Endothelial cell of umbilical vein (primary cell): ENCODE measurements around the gene TNN.

Experiments
- EZH2 ChIP-seq: IDR thresholded peaks from 2 replicates; pipeline ENCODE4 v1.6.1; 2012; ENCODE audit warnings: borderline replicate concordance, low read depth, mild to moderate bottlenecking, moderate library complexity, low read length, inconsistent platforms; ENCODE audit not compliant: severe bottlenecking
- FOS ChIP-seq: IDR thresholded peaks from 2 replicates; pipeline ENCODE4 v1.6.1; 2011; ENCODE audit warnings: mild to moderate bottlenecking, low read length, moderate library complexity, borderline replicate concordance; ENCODE audit not compliant: insufficient read depth
- POLR2AphosphoS5 ChIP-seq: IDR thresholded peaks from 2 replicates; pipeline ENCODE4 v1.6.1; 2012; ENCODE audit warnings: low read depth, mild to moderate bottlenecking, control low read depth, low read length, moderate library complexity; ENCODE audit not compliant: insufficient read depth
- TF ChIP-seq, protein P1 (sequence below), 2 donors: IDR thresholded peaks; 1 replicate in 1 of 2; 2 replicates in 1 of 2; pipeline ENCODE4 v1.5.1; 2011; ENCODE audit warnings: low read length in 2 of 2, mild to moderate bottlenecking in 2 of 2, moderate library complexity in 2 of 2, control low read depth in 1 of 2, inconsistent platforms in 1 of 2, low read depth in 1 of 2; ENCODE audit not compliant: insufficient read depth in 1 of 2; ENCODE audit errors: extremely low read depth in 1 of 2

DNA sequence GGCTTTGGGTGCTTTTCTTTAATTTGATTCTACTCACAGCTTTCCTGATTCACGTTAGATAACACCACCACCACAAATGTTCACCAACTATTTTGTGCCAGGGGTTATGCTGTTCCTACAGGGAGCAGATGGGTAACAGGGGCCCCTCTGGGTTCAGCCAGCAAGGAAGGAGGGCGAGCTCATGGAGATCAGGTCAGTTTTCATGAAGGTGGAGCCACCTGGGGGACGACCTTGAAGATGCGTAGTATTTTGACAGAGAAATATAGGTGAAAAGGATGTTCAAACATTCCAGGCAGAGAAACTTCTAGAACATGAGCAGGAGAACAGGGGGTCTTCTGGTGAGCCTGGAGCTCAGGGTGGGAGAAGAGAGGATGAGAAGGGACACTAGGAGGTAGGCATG lies 96.1 kb downstream of the TNN start:
- TF ChIP-seq, protein P1, sequence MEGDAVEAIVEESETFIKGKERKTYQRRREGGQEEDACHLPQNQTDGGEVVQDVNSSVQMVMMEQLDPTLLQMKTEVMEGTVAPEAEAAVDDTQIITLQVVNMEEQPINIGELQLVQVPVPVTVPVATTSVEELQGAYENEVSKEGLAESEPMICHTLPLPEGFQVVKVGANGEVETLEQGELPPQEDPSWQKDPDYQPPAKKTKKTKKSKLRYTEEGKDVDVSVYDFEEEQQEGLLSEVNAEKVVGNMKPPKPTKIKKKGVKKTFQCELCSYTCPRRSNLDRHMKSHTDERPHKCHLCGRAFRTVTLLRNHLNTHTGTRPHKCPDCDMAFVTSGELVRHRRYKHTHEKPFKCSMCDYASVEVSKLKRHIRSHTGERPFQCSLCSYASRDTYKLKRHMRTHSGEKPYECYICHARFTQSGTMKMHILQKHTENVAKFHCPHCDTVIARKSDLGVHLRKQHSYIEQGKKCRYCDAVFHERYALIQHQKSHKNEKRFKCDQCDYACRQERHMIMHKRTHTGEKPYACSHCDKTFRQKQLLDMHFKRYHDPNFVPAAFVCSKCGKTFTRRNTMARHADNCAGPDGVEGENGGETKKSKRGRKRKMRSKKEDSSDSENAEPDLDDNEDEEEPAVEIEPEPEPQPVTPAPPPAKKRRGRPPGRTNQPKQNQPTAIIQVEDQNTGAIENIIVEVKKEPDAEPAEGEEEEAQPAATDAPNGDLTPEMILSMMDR (IDR thresholded peaks at IDR 0.05; ENCODE audit: extremely low read depth in 1 of 2, insufficient read depth in 1 of 2, low read depth in 1 of 2, low read length in 2 of 2), result no peak
- TF ChIP-seq EZH2 (no peak), FOS (no peak), POLR2AphosphoS5 (no peak)
